ENCODE measurements around the gene ZNF414.

GRCh38 chr19:8531470-8531869 lies 17.5 kb upstream of the ZNF414 start:
- TF ChIP-seq EZH2phosphoT487 (IDR thresholded peaks at IDR 0.05; ENCODE audit: insufficient read depth, low read depth) (no peak), EZH2 (IDR thresholded peaks at IDR 0.05; ENCODE audit: insufficient read depth, poor library complexity, severe bottlenecking) (no peak)
